WTC11 (cell line): ENCODE data around the gene PTPRN2.
"Not testable (repeated sequence)": the region's sequence is repeated elsewhere in the genome, so short reads cannot be mapped to it uniquely, and the experiment has no call there.

ENCODE experiments used
- ATF3 ChIP-seq: sonication (generic); formaldehyde crosslinking; conservative IDR thresholded peaks from 2 replicates; pipeline ENCODE4 v1.8.1; 2022; ENCODE audit warnings: mild to moderate bottlenecking, missing genetic modification reagents
- TF ChIP-seq, protein P1 (sequence below): fragments of 200-600 bp; IDR thresholded peaks from 2 replicates; pipeline ENCODE4 v1.8.0; 2022; ENCODE audit warnings: antibody characterized with exemption
- TF ChIP-seq, protein P2 (sequence below): sonication (generic); formaldehyde crosslinking; IDR thresholded peaks from 2 replicates; pipeline ENCODE4 v1.8.1; 2023; ENCODE audit warnings: mild to moderate bottlenecking, missing genetic modification reagents

- TF ChIP-seq, protein P1, sequence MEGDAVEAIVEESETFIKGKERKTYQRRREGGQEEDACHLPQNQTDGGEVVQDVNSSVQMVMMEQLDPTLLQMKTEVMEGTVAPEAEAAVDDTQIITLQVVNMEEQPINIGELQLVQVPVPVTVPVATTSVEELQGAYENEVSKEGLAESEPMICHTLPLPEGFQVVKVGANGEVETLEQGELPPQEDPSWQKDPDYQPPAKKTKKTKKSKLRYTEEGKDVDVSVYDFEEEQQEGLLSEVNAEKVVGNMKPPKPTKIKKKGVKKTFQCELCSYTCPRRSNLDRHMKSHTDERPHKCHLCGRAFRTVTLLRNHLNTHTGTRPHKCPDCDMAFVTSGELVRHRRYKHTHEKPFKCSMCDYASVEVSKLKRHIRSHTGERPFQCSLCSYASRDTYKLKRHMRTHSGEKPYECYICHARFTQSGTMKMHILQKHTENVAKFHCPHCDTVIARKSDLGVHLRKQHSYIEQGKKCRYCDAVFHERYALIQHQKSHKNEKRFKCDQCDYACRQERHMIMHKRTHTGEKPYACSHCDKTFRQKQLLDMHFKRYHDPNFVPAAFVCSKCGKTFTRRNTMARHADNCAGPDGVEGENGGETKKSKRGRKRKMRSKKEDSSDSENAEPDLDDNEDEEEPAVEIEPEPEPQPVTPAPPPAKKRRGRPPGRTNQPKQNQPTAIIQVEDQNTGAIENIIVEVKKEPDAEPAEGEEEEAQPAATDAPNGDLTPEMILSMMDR = not testable (repeated sequence)
- TF ChIP-seq, protein P2, sequence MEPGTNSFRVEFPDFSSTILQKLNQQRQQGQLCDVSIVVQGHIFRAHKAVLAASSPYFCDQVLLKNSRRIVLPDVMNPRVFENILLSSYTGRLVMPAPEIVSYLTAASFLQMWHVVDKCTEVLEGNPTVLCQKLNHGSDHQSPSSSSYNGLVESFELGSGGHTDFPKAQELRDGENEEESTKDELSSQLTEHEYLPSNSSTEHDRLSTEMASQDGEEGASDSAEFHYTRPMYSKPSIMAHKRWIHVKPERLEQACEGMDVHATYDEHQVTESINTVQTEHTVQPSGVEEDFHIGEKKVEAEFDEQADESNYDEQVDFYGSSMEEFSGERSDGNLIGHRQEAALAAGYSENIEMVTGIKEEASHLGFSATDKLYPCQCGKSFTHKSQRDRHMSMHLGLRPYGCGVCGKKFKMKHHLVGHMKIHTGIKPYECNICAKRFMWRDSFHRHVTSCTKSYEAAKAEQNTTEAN (CRISPR knock-in tag) = not testable (repeated sequence)
- not testable (repeated sequence) for TF ChIP-seq ATF3 (CRISPR knock-in tag)
Observed at GRCh38 chr7:157665634-157665988, 922.0 kb downstream of the PTPRN2 start.
